Gastrocnemius medialis (tissue), 4 donors: ENCODE measurements around the gene FKBP1A.

Source experiments
- POLR2A ChIP-seq, 2 donors: fragments of 450-650 bp; IDR thresholded peaks; one replicate each; pipeline ENCODE4 v1.6.1; 2017; ENCODE audit warnings: antibody characterized with exemption in 2 of 2, mild to moderate bottlenecking in 2 of 2, moderate library complexity in 2 of 2
- TF ChIP-seq, protein P1 (sequence below), 5 experiments: fragments of 450-650 bp in 3 of 5; fragments of 200-600 bp in 2 of 5; sonication (generic) in 2 of 5; IDR thresholded peaks in 4 of 5; conservative IDR thresholded peaks in 1 of 5; 1 replicate in 4 of 5; 2 replicates in 1 of 5; pipeline ENCODE4 v1.5.1; 2016 to 2019; ENCODE audit warnings: antibody characterized with exemption in 5 of 5, mild to moderate bottlenecking in 3 of 5, moderate library complexity in 3 of 5

DNA sequence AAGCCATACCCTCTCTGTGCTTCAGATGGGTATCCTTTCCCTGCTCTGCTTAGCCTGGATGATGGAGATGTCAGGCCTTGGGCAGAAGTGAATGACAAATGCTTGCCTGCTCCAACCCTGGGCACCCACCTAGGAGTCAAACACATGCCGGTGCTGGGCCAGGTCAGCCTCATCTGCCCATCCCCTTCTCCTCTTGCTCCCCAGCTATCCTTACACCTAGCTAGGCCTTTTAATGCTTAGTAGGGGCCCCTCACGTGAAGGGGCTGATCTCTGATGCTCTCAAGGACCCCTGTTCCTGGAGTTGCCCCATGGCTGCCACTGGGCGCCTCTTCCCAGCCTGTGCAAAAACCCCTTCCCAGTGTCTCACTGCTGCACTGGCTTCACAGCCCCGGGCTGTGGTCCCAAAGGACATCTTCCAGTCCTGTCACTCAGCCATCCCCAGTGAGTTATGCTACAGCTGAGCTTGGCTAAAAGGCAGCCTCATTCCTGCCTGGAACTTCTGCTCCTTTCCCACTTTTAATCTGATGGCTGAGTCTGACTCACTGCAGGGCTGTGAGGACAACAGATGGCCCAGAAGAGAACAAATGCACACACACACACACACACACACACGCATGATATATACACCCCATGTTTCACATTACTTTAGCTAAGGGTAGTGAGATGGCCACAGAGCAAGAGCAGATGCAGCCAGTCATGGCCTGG is 51.1 kb downstream of the FKBP1A start:
- TF ChIP-seq, protein P1, sequence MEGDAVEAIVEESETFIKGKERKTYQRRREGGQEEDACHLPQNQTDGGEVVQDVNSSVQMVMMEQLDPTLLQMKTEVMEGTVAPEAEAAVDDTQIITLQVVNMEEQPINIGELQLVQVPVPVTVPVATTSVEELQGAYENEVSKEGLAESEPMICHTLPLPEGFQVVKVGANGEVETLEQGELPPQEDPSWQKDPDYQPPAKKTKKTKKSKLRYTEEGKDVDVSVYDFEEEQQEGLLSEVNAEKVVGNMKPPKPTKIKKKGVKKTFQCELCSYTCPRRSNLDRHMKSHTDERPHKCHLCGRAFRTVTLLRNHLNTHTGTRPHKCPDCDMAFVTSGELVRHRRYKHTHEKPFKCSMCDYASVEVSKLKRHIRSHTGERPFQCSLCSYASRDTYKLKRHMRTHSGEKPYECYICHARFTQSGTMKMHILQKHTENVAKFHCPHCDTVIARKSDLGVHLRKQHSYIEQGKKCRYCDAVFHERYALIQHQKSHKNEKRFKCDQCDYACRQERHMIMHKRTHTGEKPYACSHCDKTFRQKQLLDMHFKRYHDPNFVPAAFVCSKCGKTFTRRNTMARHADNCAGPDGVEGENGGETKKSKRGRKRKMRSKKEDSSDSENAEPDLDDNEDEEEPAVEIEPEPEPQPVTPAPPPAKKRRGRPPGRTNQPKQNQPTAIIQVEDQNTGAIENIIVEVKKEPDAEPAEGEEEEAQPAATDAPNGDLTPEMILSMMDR (IDR thresholded peaks at IDR 0.05 in 4 of 5, conservative IDR thresholded peaks at IDR 0.05 in 1 of 5) = no peak
- no peak for TF ChIP-seq POLR2A (IDR thresholded peaks at IDR 0.05)
